Progenitor cell of endocrine pancreas (in vitro differentiated cells): ENCODE data around the gene ABTB2. TPM values are rescaled to one million over a fixed set of nuclear protein-coding genes. Genes with fewer than 3 reads are reported as not detected.

Source experiments
- DNase-seq: peaks from one replicate; pipeline ENCODE4 v3.0.0; 2021; ENCODE audit warnings: low spot score; ENCODE audit not compliant: unreplicated experiment
- H3K27ac Mint-ChIP-seq: 2 replicates; pipeline ENCODE4 v1.8.0; 2021; ENCODE audit warnings: mild to moderate bottlenecking, moderate library complexity, mixed read lengths
- H3K27me3 Mint-ChIP-seq: 2 replicates; pipeline ENCODE4 v1.8.0; 2021; ENCODE audit warnings: mixed read lengths
- H3K36me3 Mint-ChIP-seq: 2 replicates; pipeline ENCODE4 v1.8.0; 2022; ENCODE audit warnings: mixed read lengths; ENCODE audit not compliant: insufficient read depth
- H3K4me1 Mint-ChIP-seq: 2 replicates; pipeline ENCODE4 v1.8.0; 2021; ENCODE audit warnings: low read depth, mixed read lengths
- H3K4me3 Mint-ChIP-seq: 2 replicates; pipeline ENCODE4 v1.8.0; 2021; ENCODE audit warnings: low read depth, mild to moderate bottlenecking, moderate library complexity, mixed read lengths
- H3K9me3 Mint-ChIP-seq: 2 replicates; pipeline ENCODE4 v1.8.0; 2021; ENCODE audit warnings: low read depth, mixed read lengths
- CTCF ChIP-seq: fragments of 200-600 bp; sonication (generic); IDR thresholded peaks from one replicate; pipeline ENCODE4 v1.5.0; 2021; ENCODE audit warnings: antibody characterized with exemption, mild to moderate bottlenecking; ENCODE audit not compliant: unreplicated experiment
- total RNA-seq: library from RNA; stranded (reverse); gene quantifications from 2 replicates; pipeline ENCODE4 v1.2.1, GENCODE V29; 2021

Gene ABTB2
- total RNA-seq, 1 donor from 2014 or later: 19.5 TPM

GRCh38 chr11:34233215-34233614 is 124.6 kb downstream of the ABTB2 start:
- no peak for DNase-seq
- Mint-ChIP-seq H3K27me3 (peaks cover 4% of the 10 kb centered on the region), H3K9me3 (no peaks in the 10 kb centered on the region), H3K27ac (no peak overlapping the region), H3K36me3 (no peaks in the 10 kb centered on the region), H3K4me3 (no peak overlapping the region), H3K4me1 (peaks cover 15% of the 10 kb centered on the region)
- TF ChIP-seq CTCF: no peak

- no peak overlapping the region for H3K27ac Mint-ChIP-seq
- no peak for DNase-seq
- peaks cover 4% of the 10 kb centered on the region for H3K27me3 Mint-ChIP-seq
Observed at GRCh38 chr11:34232807-34233206, 125.0 kb downstream of the ABTB2 start.

GRCh38 chr11:34226210-34226609 is 131.6 kb downstream of the ABTB2 start:
- peaks cover 18% of the 10 kb centered on the region for H3K4me1 Mint-ChIP-seq
- no peak for TF ChIP-seq CTCF
- H3K4me3 Mint-ChIP-seq: no peak overlapping the region
- H3K36me3 Mint-ChIP-seq: no peaks in the 10 kb centered on the region
- no peaks in the 10 kb centered on the region for H3K9me3 Mint-ChIP-seq
- no peak overlapping the region for H3K27ac Mint-ChIP-seq
- no peak for DNase-seq
- H3K27me3 Mint-ChIP-seq: no peaks in the 10 kb centered on the region

More at GRCh38 chr11:34232807-34233206, 125.0 kb downstream of the ABTB2 start:
- H3K4me1 Mint-ChIP-seq: peaks cover 15% of the 10 kb centered on the region
- no peak for TF ChIP-seq CTCF
- H3K4me3 Mint-ChIP-seq: no peak overlapping the region
- no peaks in the 10 kb centered on the region for H3K9me3 Mint-ChIP-seq
- H3K36me3 Mint-ChIP-seq: no peaks in the 10 kb centered on the region

GRCh38 chr11:34225091-34225490 is 132.7 kb downstream of the ABTB2 start:
- DNase-seq: no peak

GRCh38 chr11:34224434-34224966 is 133.3 kb downstream of the ABTB2 start:
- no peak for DNase-seq
- Mint-ChIP-seq H3K36me3 (no peaks in the 10 kb centered on the region), H3K4me1 (peaks cover 18% of the 10 kb centered on the region), H3K27me3 (no peaks in the 10 kb centered on the region), H3K27ac (no peak overlapping the region), H3K4me3 (no peak overlapping the region), H3K9me3 (no peaks in the 10 kb centered on the region)
- TF ChIP-seq CTCF: no peak

More at GRCh38 chr11:34225091-34225490, 132.7 kb downstream of the ABTB2 start:
- peaks cover 18% of the 10 kb centered on the region for H3K4me1 Mint-ChIP-seq
- no peak overlapping the region for H3K27ac Mint-ChIP-seq
- no peak for TF ChIP-seq CTCF
- H3K4me3 Mint-ChIP-seq: no peak overlapping the region
- no peaks in the 10 kb centered on the region for H3K27me3 Mint-ChIP-seq
- no peaks in the 10 kb centered on the region for H3K9me3 Mint-ChIP-seq
- H3K36me3 Mint-ChIP-seq: no peaks in the 10 kb centered on the region
